HG03103 (cell line): ENCODE data around the gene PTPRG.

Source experiments
- ATAC-seq: cut with Tn5 transposase; IDR thresholded peaks from one replicate; pipeline ENCODE4 v1.9.1; 2021; ENCODE audit warnings: low read depth; ENCODE audit not compliant: unreplicated experiment

Gene PTPRG

DNA sequence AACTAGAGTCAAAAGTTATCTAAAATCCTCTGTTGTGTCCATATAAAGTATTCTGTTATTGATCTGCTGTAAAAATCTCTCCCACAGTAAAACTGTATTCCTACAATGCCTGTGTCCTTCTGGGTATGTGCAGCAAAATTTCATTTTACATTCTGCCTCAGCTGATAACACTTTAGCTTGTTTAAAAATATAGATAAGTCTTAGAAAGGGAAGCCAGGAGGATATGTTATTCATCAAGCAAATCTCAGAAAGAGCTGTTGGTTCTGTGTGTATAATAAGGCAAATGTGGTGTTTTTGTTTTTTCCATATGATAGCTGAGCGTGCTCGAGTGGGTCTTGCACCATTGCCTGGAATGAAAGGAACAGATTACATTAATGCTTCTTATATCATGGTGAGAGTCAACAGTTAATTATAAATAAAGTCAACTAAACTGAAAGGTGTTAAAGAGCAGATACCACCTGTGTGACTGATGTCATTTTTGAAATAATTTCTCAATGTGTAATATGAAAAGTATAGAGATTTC, 715.3 kb downstream of the PTPRG start:
- ATAC-seq, result no peak

DNA sequence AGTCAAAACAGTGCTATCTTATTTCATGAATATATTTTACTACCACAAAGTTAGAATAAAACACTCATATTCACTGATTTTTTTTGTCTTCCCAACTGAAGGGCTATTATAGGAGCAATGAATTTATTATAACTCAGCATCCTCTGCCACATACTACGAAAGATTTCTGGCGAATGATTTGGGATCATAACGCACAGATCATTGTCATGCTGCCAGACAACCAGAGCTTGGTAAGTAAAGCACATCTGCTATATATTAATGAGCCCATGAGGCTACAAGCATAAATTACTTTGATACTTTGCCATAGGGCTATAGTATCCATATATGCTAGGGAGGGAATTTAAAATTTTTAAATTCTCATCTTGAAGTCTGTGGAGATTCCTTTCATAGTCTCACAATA, 716.1 kb downstream of the PTPRG start:
- no peak for ATAC-seq

DNA sequence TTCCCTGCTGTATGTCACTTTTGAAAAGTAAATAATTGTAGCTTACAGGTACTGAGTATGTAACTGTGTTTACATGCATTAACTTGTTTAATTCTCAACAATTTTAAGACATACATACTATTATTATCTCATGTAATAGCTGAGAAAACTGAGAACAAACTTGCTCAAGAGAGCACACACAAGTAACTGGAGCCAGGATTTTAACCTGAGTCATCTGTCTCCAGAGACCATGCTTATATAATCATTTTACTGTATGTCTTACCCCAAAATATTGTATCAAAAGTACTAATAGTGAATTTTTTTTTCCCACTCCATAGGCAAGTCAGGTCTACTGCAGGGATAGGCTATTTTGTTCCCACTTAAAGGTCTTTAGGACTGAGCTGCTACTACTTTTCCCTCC, 716.6 kb downstream of the PTPRG start:
- ATAC-seq, result no peak

DNA sequence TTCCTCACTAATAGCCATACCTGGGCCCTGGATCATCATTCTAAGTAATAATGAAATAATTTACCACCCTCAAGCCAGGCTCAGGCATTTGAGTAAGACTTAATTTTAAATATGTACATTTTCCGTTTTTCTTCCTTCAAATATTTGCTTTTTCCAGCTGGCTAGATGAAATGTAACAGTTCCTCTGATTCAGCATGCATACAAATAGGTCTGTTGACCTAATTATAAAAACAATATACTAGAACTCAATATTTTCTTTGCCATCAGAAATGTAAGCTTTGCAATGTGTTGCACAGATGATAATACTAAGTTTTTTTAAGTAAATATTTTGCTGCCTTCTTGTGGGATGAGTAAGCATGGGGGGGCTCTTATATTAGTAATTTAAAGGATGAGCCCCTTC, 720.4 kb downstream of the PTPRG start:
- no peak for ATAC-seq

DNA sequence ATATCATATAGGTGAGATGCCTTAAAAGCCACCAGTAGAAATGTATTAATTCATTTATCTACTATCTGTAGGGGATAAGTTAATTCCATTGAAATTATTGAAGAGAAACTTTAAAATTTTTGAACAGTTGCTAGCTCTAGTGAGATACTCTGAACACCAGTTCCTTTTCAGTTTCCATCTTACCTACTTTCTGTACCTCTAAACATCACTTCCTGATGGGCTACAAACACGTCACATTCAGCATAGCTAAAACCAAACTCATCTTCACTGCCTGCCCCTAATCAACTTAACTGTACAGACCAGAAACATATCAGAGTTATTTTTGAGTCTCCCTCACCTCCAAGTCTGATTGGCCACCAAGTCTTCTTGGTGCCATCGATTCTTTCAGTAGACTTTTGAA, 723.1 kb downstream of the PTPRG start:
- peak; percentile 49 for ATAC-seq

DNA sequence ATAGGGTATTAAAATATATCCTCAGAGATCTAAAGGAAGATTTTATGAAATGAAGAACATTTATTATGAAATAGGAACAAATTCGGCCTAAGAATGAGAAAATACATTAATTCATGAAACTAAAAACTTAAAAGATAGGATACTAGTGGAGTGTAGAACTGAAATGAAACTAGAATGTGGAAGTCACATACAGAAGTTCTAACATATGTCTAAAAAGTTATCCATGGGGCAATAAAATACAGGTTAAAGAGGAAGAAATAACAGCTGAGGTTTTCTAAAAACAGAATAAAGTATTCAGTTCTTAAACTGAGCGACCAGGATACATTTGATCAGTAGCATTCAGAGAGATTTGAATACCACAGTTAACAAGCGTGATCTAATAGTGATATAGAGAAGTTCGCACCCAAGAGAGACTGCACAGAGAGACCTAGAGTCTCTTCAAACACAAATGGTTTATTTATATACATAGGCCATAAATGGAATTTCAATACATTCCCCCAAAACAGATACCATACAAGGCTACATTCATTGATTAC, 726.1 kb downstream of the PTPRG start:
- ATAC-seq, result no peak

DNA sequence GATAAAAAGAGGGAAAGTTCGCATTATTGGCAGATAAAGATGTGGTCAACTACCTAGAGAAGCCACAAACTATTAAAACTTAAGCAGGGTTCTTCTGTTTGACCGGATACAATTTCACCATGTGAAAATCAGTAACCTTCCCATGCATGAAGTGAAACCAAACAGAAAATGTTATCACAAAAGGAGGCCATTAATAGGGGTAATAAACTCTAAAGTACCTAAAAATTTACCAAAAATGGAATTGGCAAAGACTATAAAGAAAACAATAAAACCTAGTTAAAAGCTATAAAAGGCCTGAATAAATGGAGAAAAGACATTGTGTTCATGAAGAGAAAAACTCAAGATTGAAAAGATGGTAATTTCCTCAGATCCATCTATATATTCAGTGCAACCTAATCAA, 728.6 kb downstream of the PTPRG start:
- ATAC-seq, result no peak

DNA sequence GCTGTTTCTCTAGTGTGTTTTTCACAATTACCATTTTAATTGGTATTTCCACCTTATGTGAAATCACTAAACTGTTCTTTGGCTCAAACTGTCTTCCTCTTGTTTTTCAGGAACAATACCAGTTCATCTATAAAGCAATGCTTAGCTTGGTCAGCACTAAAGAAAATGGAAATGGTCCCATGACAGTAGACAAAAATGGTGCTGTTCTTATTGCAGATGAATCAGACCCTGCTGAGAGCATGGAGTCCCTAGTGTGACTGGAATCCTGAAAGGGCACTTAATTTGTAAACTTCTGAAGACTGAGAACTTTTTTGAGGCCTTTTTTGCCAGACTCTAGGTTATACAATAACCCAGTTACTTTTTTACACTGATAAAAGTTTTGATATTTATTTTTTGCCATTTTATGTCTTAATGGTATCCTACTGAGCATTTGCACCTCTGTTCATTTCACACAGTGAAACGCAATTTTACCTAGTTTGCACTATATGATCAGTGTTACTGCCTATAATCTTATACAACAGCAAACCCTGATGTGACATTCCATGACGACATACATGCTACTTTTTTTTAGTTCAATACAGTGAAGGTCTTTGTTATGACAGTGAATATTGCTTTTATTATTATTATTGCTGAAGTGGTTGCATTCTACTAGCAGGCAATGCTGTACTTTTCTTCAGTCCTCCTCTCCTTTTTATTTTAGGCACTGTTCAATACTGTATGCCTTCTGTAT, 731.8 kb downstream of the PTPRG start:
- no peak for ATAC-seq

DNA sequence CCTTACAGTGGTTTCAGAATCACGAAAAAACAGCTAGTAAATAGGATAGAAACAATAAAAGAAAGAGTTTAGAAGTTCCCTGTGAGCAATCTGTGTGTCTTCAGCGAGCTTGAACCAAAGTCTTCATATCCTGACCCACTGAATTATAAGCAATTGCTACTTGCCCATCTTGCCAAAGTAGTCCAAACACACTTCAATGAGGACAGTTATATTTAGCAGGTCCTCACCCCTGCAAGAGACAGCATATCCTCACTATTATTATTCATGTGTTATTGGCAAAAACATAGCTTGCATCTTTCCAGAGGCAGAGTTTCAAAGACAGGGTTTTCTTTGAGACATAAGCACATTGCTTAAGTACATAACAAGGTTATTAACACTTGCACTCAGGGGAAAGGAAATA, 734.2 kb downstream of the PTPRG start:
- ATAC-seq, result no peak

DNA sequence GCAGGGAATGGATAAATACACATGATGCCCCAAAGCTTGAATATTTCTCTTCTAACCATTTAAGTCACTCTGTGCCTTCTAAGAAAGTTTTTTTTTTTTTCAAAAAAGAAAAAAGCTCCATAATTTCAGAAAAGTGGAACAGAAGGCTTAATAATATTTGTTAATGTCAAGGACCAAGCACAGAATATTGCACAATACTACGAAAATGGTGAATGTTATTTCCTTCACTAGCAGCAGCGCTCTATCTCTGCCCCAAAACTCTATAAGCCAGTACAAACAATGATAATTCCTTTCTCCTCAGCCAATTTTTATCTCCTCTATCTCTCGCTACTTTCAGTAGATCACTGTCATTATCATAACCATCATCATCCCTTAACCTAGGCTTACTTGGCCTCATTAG, 739.2 kb downstream of the PTPRG start:
- ATAC-seq, result no peak

DNA sequence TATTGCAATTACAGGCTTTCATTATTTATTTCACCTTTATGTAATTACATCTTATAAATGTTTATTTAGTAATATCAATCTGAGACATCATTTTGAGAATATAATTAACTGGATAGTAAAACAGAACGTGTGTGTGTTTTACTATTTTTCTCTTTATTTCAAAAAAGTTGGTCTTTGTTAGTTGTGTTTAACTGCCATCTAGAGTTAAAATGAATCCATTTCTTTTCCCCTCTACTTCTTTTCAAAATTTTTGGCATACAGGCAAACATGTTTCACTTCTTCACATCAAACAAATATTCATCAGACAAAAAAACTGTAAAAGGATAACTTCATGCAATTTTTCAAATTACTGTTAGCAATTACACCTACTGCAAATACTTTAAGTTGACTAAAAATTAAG, 750.8 kb downstream of the PTPRG start:
- no peak for ATAC-seq

DNA sequence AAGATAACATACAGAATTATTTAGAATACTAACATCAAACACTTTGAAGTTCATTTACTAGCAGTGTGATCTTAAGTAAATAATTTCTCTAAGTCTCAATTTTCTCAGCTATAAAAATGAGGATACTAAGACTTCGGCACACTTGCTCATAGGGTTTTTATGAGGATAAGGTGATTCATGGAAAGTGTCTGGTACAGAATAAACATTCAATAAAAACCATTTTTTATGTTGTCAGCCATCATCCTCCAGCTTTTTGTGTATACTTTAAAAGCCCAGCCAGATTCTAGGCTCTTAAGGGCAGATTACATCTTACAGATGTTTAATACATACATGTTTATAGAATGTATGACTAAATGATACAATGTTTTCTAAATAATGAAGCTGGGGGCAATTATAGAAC, 755.2 kb downstream of the PTPRG start:
- ATAC-seq, result no peak

DNA sequence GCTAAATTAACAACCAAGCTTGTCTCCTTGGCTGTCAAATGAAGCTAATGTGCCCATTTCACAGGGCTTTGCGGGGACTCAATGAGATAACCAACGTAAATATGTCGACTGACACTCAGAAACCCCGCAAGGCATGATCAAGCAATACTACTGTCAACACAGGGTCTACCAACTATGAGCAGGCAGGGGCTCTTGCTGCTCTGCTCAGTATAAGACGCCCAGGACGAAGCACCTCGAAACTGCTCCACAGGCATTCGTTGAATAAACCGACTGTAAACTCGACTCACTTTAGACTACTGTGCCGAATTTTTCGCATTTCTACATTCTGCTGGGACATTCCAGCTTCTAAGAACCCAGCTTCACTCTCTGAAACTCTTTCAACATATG, 757.0 kb downstream of the PTPRG start:
- ATAC-seq, result no peak

DNA sequence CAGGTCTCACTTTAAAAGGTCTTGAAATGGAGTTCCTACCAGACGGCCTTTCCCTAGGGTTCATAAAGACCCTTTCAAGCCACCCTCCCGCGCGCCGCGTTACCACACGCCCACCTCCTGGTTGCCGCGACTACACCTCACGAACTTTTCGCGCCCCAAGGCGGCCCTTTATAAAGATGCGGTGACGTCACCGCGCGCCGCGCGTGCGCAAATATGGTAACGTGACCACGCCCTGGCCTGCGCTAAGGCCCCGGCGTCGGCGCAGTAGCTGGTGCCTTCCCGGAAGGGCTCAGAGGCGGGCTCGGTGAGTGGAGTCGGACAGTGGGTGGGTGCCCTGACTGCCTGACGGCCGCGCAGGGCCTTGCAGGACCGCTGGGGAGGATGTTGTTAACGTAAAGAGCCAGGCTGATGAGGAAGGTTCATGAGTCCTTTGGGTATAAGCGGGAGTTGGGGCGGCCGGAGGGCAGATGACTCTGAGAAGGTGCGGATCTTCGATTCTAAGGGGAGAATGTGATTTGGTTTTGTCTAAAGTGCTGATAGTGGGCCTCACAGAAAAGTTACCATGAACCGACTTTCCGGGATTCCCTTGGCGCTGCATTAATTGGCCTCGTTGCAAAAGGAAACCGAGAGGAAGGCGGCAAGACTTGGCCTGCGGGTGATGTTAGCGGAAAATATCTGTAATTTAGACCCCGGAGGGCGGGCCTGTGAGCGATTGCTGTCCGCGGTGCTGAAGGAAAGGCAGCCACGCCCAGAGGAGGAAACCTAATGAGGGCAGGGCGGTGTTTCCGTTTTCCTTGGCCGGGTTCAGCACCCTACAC, 757.6 kb downstream of the PTPRG start:
- ATAC-seq, result peak; percentile 98

DNA sequence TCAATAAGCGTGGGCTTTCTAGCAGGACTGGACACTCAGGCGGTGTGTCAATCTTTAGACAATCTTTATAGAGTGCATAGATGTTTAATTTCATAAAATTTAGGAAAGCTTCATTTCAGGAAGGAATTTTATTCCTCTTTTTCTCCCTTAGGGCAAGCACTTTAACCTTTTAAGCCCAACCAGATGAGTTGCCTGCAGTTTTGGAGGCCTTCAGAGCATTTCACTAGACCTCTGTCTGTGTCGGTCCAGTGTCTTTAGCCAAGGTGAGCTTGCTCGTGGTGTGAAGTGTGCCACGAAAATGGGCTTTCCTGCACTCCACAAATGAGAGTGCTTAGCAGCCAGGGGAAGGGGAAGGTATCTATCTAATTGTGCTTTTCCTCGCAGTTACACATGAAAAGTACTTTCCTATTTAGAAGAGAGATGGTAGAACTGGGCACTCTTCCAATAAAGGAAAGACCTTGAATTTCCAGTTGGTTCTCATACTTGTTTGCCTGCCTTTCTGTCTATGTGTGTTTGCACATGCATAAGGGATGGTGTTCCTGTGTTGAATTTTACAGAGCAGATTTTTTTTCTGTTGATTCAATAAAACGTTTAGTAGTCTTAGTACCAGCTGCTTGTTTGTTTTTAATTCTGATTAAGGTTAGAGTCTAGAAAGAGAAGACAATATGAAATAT, 758.3 kb downstream of the PTPRG start:
- ATAC-seq, result no peak

DNA sequence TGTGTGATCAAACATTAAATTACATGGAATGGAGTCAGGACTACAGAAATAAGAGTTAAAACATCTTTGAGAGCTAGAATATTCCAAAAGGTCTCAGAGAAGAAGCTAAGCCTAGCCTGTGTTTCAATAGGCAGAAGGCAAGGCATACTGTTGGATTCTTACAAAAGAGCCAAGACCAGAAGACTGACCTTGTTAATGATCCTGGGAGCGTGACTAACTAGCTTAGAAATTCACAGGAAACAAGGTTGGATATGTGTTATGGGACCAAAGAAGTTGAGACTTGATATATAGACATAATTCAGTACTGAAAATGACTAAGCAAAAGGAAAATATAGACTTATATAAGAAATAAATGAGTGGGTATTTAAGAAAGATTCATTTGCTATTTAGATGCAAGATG, 761.9 kb downstream of the PTPRG start:
- ATAC-seq, result no peak

DNA sequence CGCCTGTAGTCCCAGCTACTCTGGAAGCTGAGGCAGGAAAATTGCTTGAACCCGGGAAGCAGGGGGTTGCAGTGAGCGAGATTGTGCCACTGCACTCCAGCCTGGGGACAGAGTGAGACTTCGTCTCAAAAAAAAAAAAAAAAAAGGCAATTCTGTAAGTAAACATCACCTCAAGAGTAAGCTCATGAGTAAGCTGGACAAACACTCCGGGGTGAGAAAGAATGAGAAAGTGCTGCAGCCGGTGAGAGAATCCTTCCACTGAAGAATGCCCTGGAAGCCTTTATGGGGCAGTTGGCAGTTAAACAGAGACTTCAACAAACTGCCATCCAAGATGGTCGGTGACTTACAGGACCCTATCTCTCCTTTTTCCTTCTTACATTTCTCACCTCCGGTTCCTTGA, 764.5 kb downstream of the PTPRG start:
- ATAC-seq, result no peak

DNA sequence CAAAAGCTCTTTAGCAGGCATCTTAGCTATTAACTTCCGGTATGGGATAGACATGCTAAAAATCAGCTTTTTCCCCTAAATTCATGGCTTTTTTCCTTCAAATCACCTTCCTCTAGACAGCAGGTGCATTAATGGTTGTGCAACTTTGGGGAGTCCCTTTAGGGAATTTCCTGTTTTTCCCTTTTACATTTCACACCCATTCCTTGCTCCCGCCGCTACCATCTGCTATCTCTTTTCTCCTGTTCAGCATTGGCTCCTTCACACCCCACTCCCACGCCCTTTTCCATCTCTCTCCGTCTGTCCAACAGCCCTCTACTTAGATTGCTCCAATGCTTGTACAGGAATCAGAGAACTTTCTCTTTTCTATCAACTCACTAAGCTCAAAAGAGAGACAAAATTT, 768.6 kb downstream of the PTPRG start:
- ATAC-seq, result no peak

DNA sequence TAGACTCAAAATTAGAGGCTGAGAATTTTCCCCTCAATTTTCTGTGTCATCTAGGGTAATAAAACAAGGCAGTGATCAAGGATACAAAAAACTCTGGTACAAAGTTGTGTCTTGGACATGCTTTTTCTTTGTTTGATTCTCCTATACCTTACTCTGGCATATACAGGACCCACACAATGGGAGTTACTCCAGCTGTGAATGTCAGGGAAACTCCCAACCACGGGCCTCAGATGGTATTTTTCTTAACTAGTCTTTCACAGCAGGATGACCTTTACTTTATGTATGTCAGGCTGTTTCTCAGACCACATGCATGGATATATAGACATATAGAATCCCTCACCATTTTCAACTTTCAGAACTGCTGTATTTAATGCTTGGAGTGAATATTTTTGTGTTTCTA, 770.6 kb downstream of the PTPRG start:
- no peak for ATAC-seq

DNA sequence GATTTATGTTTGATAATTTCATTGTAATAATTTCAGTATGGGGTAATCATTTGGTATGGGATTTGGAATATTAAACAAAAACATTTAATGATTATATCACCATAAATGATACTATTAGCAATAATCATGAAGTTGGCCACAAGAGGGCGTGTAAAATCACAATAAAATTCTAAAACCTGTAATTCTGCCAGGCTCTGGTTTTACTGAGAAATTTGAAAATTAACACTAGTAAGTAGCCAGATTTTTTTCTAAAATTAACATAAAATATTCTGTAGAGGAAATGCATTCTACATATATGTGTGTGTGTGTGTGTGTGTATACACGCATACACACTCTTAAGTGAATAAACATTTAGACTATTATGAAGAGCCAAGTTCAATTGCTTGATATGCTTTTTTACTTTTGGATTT, 771.5 kb downstream of the PTPRG start:
- ATAC-seq, result no peak

DNA sequence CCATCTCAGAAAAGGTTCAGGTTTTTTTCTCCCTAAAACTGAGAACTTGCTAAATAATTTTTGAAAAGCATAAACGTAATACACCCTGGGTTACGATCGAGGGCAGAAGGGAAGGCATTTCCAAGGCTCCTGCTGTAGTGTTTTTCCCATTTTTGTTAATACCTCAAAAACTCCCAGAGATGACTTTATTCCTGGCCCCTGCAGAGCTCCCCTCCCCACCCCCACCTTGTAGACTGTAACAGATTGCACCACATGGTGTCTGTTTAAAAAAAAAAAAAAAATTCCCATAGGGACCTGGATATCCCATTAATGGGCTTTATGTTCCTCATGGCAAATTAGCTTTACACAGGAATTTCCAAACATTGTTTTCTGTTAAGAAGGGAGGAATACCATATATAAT, 773.8 kb downstream of the PTPRG start:
- no peak for ATAC-seq
